IPS-20b (cell line): ENCODE results near the gene NCKAP5.

Experiments
- H3K27ac ChIP-seq: one replicate; pipeline ENCODE4 v1.5.1; 2013; ENCODE audit warnings: low read length
- H3K27me3 ChIP-seq: 2 replicates; pipeline ENCODE4 v1.6.1; 2013; ENCODE audit warnings: mild to moderate bottlenecking, low read length, inconsistent platforms; ENCODE audit not compliant: insufficient read depth
- H3K36me3 ChIP-seq: 2 replicates; pipeline ENCODE4 v1.6.1; 2013; ENCODE audit warnings: low read depth, mild to moderate bottlenecking, inconsistent platforms, low read length, moderate library complexity; ENCODE audit not compliant: insufficient read depth
- H3K4me1 ChIP-seq: 2 replicates; pipeline ENCODE4 v1.6.1; 2013; ENCODE audit warnings: mild to moderate bottlenecking, control low read depth, inconsistent platforms, low read length, moderate library complexity; ENCODE audit not compliant: insufficient read depth
- H3K4me3 ChIP-seq: 2 replicates; pipeline ENCODE4 v1.5.1; 2013; ENCODE audit warnings: mild to moderate bottlenecking, low read length, inconsistent platforms
- H3K9ac ChIP-seq: 2 replicates; pipeline ENCODE4 v1.6.1; 2013; ENCODE audit warnings: low read depth, mild to moderate bottlenecking, inconsistent platforms, low read length, moderate library complexity
- H3K9me3 ChIP-seq: 2 replicates; pipeline ENCODE4 v1.6.1; 2013; ENCODE audit warnings: mild to moderate bottlenecking, low read depth, low read length, inconsistent platforms; ENCODE audit not compliant: insufficient read depth

The NCKAP5 gene

DNA sequence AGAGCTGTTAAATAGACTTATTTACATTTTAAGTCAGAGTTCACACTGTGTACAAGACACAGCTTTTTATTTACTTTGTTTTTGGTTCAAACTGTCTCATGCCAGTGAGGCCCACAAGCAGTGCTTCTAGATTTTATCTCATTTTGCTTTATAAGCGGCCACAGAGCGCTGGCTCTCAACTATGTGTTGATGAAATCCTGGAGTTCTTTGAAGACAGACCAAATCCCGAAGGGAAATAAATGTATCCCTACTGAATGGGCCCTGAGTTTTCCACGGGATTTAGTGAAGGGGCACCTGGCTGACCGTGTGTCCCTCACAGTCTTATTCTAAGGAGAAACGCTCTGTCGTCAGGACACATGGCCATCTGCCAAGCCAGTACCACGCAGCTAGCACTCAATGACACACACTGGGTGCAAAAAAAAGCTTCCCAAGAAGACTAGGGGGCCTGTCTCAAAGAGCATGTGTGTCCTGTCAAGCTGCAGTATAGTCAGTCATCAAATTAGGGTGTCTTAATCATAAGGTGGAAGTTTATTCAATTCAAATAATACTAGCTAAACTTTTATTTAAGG lies 921.6 kb downstream of the NCKAP5 start:
- Histone ChIP-seq H3K4me1 (peaks cover 8% of the 10 kb centered on the region; the same call in 1 of the 2 replicates), H3K27ac (no peak overlapping the region), H3K36me3 (no peaks in the 10 kb centered on the region), H3K9me3 (no peaks in the 10 kb centered on the region), H3K4me3 (no peak overlapping the region), H3K9ac (no peak overlapping the region), H3K27me3 (no peaks in the 10 kb centered on the region)

DNA sequence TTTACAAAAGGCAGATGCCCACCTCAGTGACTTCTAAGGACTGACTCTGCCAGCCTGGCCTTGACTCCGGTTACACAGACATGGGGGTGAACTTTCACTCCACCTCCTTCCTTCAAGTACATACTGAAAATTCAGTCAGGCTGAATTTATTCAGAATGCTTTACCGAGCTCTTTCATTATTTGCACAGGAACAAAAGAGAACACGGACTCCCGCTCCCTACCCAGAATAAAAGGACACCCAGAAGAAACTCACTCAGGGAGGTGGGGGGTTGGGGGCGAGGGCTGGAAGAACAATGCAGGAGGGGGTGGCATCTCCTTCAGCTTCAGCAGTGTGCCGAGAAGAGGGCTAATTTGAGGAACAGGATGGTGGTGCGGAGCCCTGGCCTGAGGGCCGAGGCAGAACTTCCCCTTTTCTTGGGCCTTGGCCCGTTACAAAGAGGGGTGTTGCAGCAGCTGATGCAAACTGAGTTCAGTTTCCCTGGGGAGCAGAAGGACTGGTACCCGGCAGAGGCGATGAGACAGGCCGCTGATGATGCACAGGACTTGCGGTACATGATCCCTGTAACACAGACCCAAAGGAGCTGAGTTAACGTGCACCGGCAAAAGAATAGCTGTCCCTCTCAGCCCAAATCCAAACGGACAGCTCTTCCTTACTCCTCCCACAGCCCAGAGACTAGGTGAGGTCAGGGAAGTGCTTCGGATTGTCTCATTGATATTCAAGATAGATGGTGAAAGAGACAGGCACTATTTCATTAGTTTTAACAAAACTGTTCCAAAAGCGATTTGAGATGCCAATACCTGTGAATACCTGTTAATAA lies 922.3 kb downstream of the NCKAP5 start:
- Histone ChIP-seq H3K4me3 (no peak overlapping the region), H3K27me3 (no peaks in the 10 kb centered on the region), H3K9me3 (no peaks in the 10 kb centered on the region), H3K36me3 (no peaks in the 10 kb centered on the region), H3K9ac (no peak overlapping the region), H3K27ac (no peak overlapping the region), H3K4me1 (peaks cover 8% of the 10 kb centered on the region; the same call in 1 of the 2 replicates)

- Histone ChIP-seq H3K36me3 (no peaks in the 10 kb centered on the region), H3K4me3 (no peak overlapping the region), H3K27ac (no peak overlapping the region)
These were observed 923.1 kb downstream of the NCKAP5 start for GRCh38 chr2:132645176-132645575.

GRCh38 chr2:132642415-132642814 lies 925.8 kb downstream of the NCKAP5 start:
- Histone ChIP-seq H3K4me1 (peaks cover 8% of the 10 kb centered on the region; the same call in 1 of the 2 replicates), H3K36me3 (no peaks in the 10 kb centered on the region), H3K4me3 (no peak overlapping the region), H3K27ac (no peak overlapping the region), H3K9me3 (no peaks in the 10 kb centered on the region), H3K9ac (no peak overlapping the region), H3K27me3 (no peaks in the 10 kb centered on the region)

More at GRCh38 chr2:132645176-132645575, 923.1 kb downstream of the NCKAP5 start:
- Histone ChIP-seq H3K4me1 (peaks cover 8% of the 10 kb centered on the region; the same call in 1 of the 2 replicates), H3K9me3 (no peaks in the 10 kb centered on the region), H3K27me3 (no peaks in the 10 kb centered on the region), H3K9ac (no peak overlapping the region)

DNA sequence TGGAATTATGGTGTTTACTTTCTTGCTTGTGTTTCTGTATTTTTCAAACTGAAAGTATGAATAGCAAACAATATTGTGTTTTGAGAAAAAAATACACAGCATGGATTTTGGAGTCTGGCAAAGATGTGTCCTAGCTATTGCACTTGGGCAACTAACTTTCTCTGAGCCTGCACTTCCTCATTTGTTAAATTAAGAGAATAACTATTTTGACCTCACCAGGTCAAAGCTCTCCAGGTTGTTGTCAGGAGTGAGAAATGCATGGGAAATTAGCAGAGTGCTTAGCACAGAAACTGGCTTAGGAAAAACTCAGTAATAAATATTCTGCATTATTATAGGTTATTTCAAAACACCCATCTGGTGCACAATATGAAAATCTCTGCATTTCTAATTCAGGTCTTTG lies 926.4 kb downstream of the NCKAP5 start:
- Histone ChIP-seq H3K36me3 (no peaks in the 10 kb centered on the region), H3K9me3 (no peaks in the 10 kb centered on the region), H3K4me1 (peaks cover 8% of the 10 kb centered on the region; the same call in 1 of the 2 replicates), H3K4me3 (no peak overlapping the region), H3K27ac (no peak overlapping the region), H3K9ac (no peak overlapping the region), H3K27me3 (no peaks in the 10 kb centered on the region)

- Histone ChIP-seq H3K4me1 (no peaks in the 10 kb centered on the region), H3K9me3 (no peaks in the 10 kb centered on the region), H3K9ac (no peak overlapping the region), H3K36me3 (no peaks in the 10 kb centered on the region), H3K27ac (no peak overlapping the region), H3K4me3 (no peak overlapping the region), H3K27me3 (no peaks in the 10 kb centered on the region)
These were observed 928.1 kb downstream of the NCKAP5 start for GRCh38 chr2:132640116-132640515.

DNA sequence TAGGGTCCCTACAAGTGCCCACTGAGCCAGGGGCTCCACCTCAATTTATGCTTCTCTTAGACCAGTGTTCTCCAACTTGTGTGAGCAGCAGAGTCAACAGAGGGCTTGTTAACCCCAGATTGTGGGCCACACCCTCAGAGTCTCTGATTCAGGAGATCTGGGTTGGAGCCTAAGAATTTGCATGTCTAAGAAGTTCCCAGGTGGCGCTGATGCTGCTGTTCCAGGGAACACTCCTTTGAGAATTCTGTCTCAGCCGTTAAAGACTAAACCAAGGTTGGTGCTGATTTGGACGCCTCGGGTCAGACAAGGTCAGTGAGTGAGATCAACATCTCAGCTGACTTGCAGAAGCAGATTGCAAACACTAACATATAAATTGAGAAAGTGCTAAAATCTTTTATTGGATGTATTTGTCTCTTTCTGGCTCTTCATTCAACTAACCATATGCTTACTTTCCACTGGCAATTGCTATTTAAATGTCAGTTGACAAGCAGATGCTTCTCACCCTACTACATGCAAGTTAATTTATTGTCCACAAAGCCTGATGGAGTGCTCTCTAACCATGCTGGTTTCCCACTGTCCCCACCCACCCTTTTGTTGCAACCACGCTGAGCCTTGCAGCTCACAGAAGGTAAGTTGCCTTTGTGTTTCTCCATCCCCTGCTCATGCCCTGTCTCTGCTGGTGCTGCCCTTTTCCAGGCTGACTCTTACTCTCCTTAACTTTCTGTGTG lies 929.8 kb downstream of the NCKAP5 start:
- H3K36me3 ChIP-seq = no peaks in the 10 kb centered on the region
- H3K27ac ChIP-seq = no peak overlapping the region

DNA sequence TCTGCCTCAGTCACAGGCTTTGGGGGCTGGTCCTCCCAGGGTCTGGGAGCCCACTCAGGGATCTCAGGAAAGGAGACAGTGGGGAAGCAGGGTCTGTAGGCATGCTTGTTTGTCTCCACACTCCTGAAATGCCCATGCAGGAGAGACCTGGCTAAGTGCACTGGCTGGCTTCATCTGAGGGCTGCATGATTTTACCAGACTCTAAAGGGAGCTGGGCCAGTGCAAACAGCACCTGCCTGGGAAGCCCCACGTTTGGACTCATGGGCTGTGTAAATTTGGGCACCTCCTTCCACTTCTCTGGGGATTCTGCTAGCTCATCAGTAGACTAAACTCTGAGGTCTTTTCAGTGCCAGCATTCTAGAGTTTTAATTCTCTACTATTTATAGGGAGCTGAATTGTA lies 931.9 kb downstream of the NCKAP5 start:
- Histone ChIP-seq H3K4me3 (no peak overlapping the region), H3K27ac (no peak overlapping the region), H3K9ac (no peak overlapping the region), H3K27me3 (no peaks in the 10 kb centered on the region), H3K9me3 (no peaks in the 10 kb centered on the region), H3K4me1 (peaks cover 8% of the 10 kb centered on the region), H3K36me3 (no peaks in the 10 kb centered on the region)

More for the DNA sequence above, 929.8 kb downstream of the NCKAP5 start:
- Histone ChIP-seq H3K4me3 (no peak overlapping the region), H3K4me1 (no peaks in the 10 kb centered on the region), H3K9me3 (no peaks in the 10 kb centered on the region), H3K9ac (no peak overlapping the region), H3K27me3 (no peaks in the 10 kb centered on the region)

- no peaks in the 10 kb centered on the region for H3K36me3 ChIP-seq
- no peak overlapping the region for H3K27ac ChIP-seq
- peaks cover 8% of the 10 kb centered on the region for H3K4me1 ChIP-seq
- no peaks in the 10 kb centered on the region for H3K9me3 ChIP-seq
- H3K27me3 ChIP-seq = no peaks in the 10 kb centered on the region
- no peak overlapping the region for H3K9ac ChIP-seq
- no peak overlapping the region for H3K4me3 ChIP-seq
These were observed 934.6 kb downstream of the NCKAP5 start for GRCh38 chr2:132633635-132634034.

DNA sequence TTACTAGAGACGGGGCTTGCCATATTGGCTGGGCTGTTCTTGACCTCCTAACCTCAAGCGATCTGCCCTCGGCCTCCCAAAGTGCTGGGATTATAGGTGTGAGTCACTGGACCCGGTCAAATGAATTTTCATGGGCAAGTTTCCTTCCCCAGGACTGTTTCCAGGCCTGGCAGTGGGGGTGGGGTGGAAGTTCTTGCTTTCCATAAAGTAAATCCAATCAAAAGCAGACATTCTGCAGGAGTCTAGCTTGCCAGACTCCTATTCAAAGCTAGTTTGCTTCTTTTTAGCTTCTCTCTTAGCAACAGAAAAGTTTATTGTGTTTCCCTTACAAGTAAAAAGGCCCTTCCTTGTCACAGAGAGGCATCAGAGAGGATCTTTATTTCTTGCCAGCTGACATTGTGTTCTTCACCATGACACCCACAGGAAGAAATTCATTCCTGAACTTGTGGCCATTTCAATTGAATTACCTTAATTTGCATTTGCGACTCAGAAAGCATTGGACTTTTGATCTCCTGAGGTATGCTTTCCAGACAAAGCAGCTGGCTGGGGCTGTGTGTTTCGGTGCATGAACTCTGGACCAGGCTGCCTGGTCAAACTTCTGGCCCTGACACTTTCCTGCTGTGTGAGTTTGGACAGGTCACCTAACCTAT lies 936.1 kb downstream of the NCKAP5 start:
- Histone ChIP-seq H3K4me3 (no peak overlapping the region), H3K4me1 (peaks cover 8% of the 10 kb centered on the region), H3K9ac (no peak overlapping the region), H3K27me3 (no peaks in the 10 kb centered on the region), H3K36me3 (no peaks in the 10 kb centered on the region), H3K27ac (no peak overlapping the region), H3K9me3 (no peaks in the 10 kb centered on the region)

GRCh38 chr2:132627536-132627935 lies 940.7 kb downstream of the NCKAP5 start:
- H3K9ac ChIP-seq = no peak overlapping the region
- H3K4me1 ChIP-seq = peaks cover 13% of the 10 kb centered on the region; the same call in 1 of the 2 replicates
- H3K27ac ChIP-seq = no peak overlapping the region
- no peaks in the 10 kb centered on the region for H3K9me3 ChIP-seq
- H3K27me3 ChIP-seq = no peaks in the 10 kb centered on the region
- no peak overlapping the region for H3K4me3 ChIP-seq
- no peaks in the 10 kb centered on the region for H3K36me3 ChIP-seq
